Astrocyte (in vitro differentiated cells and primary cell): Measurements from ENCODE around the gene CHML. TPM values are rescaled to one million over a fixed set of nuclear protein-coding genes. Genes with fewer than 3 reads are reported as not detected.

Experiments
- DNase-seq: peaks from one replicate; pipeline ENCODE4 v3.0.0-alpha.2; 2010; ENCODE audit warnings: low read depth
- FAIRE-seq: peaks from 2 replicates; lab custom pipeline; 2011; peaks lifted over from hg19 to GRCh38; lab: Jason Lieb, UNC
- H2AFZ ChIP-seq: 2 replicates; pipeline ENCODE4 v1.6.0; 2012; ENCODE audit warnings: low read depth, low read length, inconsistent platforms
- H3K27ac ChIP-seq: 2 replicates; pipeline ENCODE4 v1.5.1; 2011; ENCODE audit warnings: low read depth, low read length, inconsistent platforms
- H3K27me3 ChIP-seq: 2 replicates; pipeline ENCODE4 v1.6.0; 2011; ENCODE audit warnings: low read length, inconsistent platforms; ENCODE audit not compliant: insufficient read depth
- H3K36me3 ChIP-seq: 2 replicates; pipeline ENCODE4 v1.5.1; 2011; ENCODE audit warnings: low read length, inconsistent platforms; ENCODE audit not compliant: insufficient read depth
- H3K4me1 ChIP-seq: 2 replicates; pipeline ENCODE4 v1.5.1; 2011; ENCODE audit warnings: low read length, inconsistent platforms; ENCODE audit not compliant: insufficient read depth
- H3K4me2 ChIP-seq: 2 replicates; pipeline ENCODE4 v1.6.0; 2012; ENCODE audit warnings: low read length, inconsistent platforms
- H3K4me3 ChIP-seq: 2 replicates; pipeline ENCODE4 v1.5.1; 2011; ENCODE audit warnings: low read depth, mild to moderate bottlenecking, low read length, inconsistent platforms; ENCODE audit not compliant: insufficient read depth
- H3K79me2 ChIP-seq: 2 replicates; pipeline ENCODE4 v1.6.0; 2012; ENCODE audit warnings: mild to moderate bottlenecking, low read length, inconsistent platforms; ENCODE audit not compliant: insufficient read depth
- H3K9ac ChIP-seq: 2 replicates; pipeline ENCODE4 v1.6.0; 2012; ENCODE audit warnings: mild to moderate bottlenecking, low read length, inconsistent platforms
- H3K9me3 ChIP-seq: 2 replicates; pipeline ENCODE4 v1.5.1; 2012; ENCODE audit warnings: low read depth, mild to moderate bottlenecking, low read length, inconsistent platforms; ENCODE audit not compliant: insufficient read depth
- H4K20me1 ChIP-seq: 2 replicates; pipeline ENCODE4 v1.6.0; 2012; ENCODE audit warnings: low read length, inconsistent platforms; ENCODE audit not compliant: insufficient read depth
- H3K27ac Mint-ChIP-seq: one replicate; pipeline ENCODE4 v1.8.0; 2021; ENCODE audit warnings: mild to moderate bottlenecking, mixed read lengths; ENCODE audit not compliant: unreplicated experiment
- H3K27me3 Mint-ChIP-seq: one replicate; pipeline ENCODE4 v1.8.0; 2021; ENCODE audit warnings: low read depth, mixed read lengths; ENCODE audit not compliant: unreplicated experiment
- H3K36me3 Mint-ChIP-seq: one replicate; pipeline ENCODE4 v1.8.0; 2021; ENCODE audit warnings: low read depth, mixed read lengths; ENCODE audit not compliant: unreplicated experiment
- H3K4me1 Mint-ChIP-seq: one replicate; pipeline ENCODE4 v1.8.0; 2021; ENCODE audit warnings: low read depth, mixed read lengths; ENCODE audit not compliant: unreplicated experiment
- H3K4me3 Mint-ChIP-seq: one replicate; pipeline ENCODE4 v1.8.0; 2021; ENCODE audit warnings: mild to moderate bottlenecking, moderate library complexity, mixed read lengths; ENCODE audit not compliant: unreplicated experiment
- H3K9me3 Mint-ChIP-seq: one replicate; pipeline ENCODE4 v1.8.0; 2021; ENCODE audit warnings: mild to moderate bottlenecking, mixed read lengths; ENCODE audit not compliant: unreplicated experiment
- EZH2 ChIP-seq: IDR thresholded peaks from 2 replicates; pipeline ENCODE4 v1.6.1; 2012; ENCODE audit warnings: mild to moderate bottlenecking, low read length, inconsistent platforms; ENCODE audit not compliant: insufficient read depth
- total RNA-seq: library from RNA; stranded (reverse); gene quantifications from 2 replicates; pipeline ENCODE4 v1.2.1, GENCODE V29; 2021
- TF ChIP-seq, protein P1 (sequence below): IDR thresholded peaks from 2 replicates; pipeline ENCODE4 v1.5.1; 2011; ENCODE audit warnings: low read depth, mild to moderate bottlenecking, inconsistent platforms, low read length, moderate library complexity; ENCODE audit not compliant: insufficient read depth

CHML gene
- total RNA-seq, 1 donor from 2014 or later: 22.6 TPM

GRCh38 chr1:241677201-241677600 is 37.0 kb upstream of the CHML start:
- no peaks in the 10 kb centered on the region for H3K9me3 ChIP-seq
- Mint-ChIP-seq H3K4me1 (peaks cover 9% of the 10 kb centered on the region), H3K27me3 (peaks cover 2% of the 10 kb centered on the region), H3K36me3 (no peaks in the 10 kb centered on the region), H3K27ac (no peak overlapping the region), H3K4me3 (no peak overlapping the region), H3K9me3 (no peaks in the 10 kb centered on the region)
- no peak overlapping the region for H3K27ac ChIP-seq
- TF ChIP-seq, protein P1, sequence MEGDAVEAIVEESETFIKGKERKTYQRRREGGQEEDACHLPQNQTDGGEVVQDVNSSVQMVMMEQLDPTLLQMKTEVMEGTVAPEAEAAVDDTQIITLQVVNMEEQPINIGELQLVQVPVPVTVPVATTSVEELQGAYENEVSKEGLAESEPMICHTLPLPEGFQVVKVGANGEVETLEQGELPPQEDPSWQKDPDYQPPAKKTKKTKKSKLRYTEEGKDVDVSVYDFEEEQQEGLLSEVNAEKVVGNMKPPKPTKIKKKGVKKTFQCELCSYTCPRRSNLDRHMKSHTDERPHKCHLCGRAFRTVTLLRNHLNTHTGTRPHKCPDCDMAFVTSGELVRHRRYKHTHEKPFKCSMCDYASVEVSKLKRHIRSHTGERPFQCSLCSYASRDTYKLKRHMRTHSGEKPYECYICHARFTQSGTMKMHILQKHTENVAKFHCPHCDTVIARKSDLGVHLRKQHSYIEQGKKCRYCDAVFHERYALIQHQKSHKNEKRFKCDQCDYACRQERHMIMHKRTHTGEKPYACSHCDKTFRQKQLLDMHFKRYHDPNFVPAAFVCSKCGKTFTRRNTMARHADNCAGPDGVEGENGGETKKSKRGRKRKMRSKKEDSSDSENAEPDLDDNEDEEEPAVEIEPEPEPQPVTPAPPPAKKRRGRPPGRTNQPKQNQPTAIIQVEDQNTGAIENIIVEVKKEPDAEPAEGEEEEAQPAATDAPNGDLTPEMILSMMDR: no peak
- no peak for TF ChIP-seq EZH2
- no peak for DNase-seq
- no peak overlapping the region for H3K4me3 ChIP-seq
- H2AFZ ChIP-seq: no peak overlapping the region
- H3K79me2 ChIP-seq: no peaks in the 10 kb centered on the region
- no peak for FAIRE-seq
- H4K20me1 ChIP-seq: no peaks in the 10 kb centered on the region
- no peak overlapping the region for H3K4me2 ChIP-seq
- H3K9ac ChIP-seq: no peak overlapping the region
- H3K27me3 ChIP-seq: no peaks in the 10 kb centered on the region
- H3K4me1 ChIP-seq: no peaks in the 10 kb centered on the region
- H3K36me3 ChIP-seq: no peaks in the 10 kb centered on the region

DNA sequence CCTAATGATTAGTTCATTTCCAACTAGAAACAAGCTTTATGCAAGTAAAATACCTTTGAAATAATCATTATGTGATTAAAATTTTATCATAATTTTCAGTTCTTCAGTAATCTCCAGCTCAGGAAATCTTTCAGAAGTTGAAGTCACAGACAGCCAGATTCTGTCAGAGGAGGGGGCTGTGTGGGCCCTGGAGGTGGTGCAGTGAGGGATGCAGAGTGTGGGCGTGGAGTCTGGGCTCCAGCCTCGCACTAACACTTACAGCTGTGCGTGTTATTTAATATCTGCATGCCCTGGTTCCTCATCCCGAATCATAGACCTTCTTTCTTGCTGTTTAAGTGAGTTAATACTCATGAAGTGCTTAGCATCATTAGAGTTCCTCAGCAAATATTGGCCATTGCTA is 35.8 kb upstream of the CHML start:
- Histone ChIP-seq H3K4me2 (no peak overlapping the region), H3K4me3 (no peak overlapping the region), H3K36me3 (no peaks in the 10 kb centered on the region), H3K79me2 (no peaks in the 10 kb centered on the region), H3K27ac (no peak overlapping the region), H3K9ac (no peak overlapping the region), H3K4me1 (no peaks in the 10 kb centered on the region), H4K20me1 (no peaks in the 10 kb centered on the region), H3K27me3 (no peaks in the 10 kb centered on the region), H2AFZ (no peak overlapping the region), H3K9me3 (no peaks in the 10 kb centered on the region)
- DNase-seq (no peak), FAIRE-seq (no peak)
- H3K9me3 Mint-ChIP-seq: no peaks in the 10 kb centered on the region
- H3K27me3 Mint-ChIP-seq: peaks cover 2% of the 10 kb centered on the region
- H3K27ac Mint-ChIP-seq: no peak overlapping the region
- TF ChIP-seq, protein P1: no peak
- no peak for TF ChIP-seq EZH2
- H3K4me1 Mint-ChIP-seq: peaks cover 9% of the 10 kb centered on the region
- no peaks in the 10 kb centered on the region for H3K36me3 Mint-ChIP-seq
- H3K4me3 Mint-ChIP-seq: no peak overlapping the region

DNA sequence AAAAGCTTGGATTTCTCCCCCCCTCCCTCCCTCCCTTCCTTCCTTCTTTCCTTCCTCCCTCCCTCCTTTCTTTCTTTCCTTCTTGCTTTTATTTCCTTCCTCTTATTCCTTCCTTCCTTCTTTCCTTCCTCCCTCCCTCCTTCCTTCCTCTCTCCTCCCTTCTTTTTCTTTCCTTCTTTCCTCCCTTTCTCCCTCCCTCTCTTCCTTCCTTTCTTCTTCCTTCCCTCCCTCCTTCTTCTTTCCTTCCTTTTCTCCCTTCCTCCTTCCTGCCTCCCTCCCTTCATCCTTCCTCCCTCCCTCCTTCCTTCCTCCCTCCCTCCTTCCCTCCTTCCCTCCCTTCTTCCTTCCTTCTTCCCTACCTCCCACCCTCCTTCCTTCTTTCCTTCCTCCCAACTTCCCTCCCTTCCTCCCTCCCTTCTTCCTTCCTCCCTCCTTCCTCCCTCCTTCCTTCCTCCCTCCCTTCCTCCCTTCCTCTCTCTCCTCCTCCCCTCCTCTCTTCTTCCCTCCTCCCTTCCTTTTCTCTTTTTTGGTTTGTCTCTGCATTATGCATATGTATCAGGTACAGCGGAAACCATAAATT is 34.7 kb upstream of the CHML start:
- Mint-ChIP-seq H3K4me3 (no peak overlapping the region), H3K9me3 (no peaks in the 10 kb centered on the region), H3K4me1 (peaks cover 9% of the 10 kb centered on the region), H3K36me3 (no peaks in the 10 kb centered on the region), H3K27me3 (peaks cover 2% of the 10 kb centered on the region), H3K27ac (no peak overlapping the region)
- Histone ChIP-seq H3K27me3 (no peaks in the 10 kb centered on the region), H3K9ac (no peak overlapping the region), H4K20me1 (no peaks in the 10 kb centered on the region), H3K27ac (no peak overlapping the region), H3K4me2 (no peak overlapping the region), H3K79me2 (no peaks in the 10 kb centered on the region), H3K4me1 (no peaks in the 10 kb centered on the region), H2AFZ (no peak overlapping the region), H3K4me3 (no peak overlapping the region), H3K9me3 (no peaks in the 10 kb centered on the region), H3K36me3 (no peaks in the 10 kb centered on the region)
- FAIRE-seq: no peak
- TF ChIP-seq, protein P1: no peak
- no peak for TF ChIP-seq EZH2
- DNase-seq: no peak
